ENCODE results near the gene ACBD3.
A peak's percentile ranks its signal among the peaks of the same experiment; 100 is the strongest.

The ACBD3 gene

DNA sequence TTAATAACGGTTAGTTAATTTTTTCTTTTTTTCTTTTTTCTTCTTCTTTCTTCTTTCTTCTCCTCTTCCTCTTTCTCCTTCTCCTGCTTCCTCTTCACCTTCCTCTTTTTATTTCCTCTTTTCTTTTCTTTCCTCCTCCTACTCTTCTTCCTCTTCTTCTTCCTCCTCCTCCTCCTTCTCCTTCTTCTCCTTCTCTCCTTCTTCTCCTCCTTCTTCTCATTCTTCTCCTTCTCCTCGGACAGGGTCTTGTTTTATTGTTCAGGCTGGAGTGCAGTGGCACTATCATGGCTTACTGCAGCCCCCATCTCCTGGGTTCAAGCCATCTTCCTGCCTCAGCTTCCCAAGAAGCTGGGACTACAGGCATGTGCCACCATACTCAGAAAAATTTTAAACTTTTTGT, 13.4 kb upstream of the ACBD3 start:
- no peak for DNase-seq

DNA sequence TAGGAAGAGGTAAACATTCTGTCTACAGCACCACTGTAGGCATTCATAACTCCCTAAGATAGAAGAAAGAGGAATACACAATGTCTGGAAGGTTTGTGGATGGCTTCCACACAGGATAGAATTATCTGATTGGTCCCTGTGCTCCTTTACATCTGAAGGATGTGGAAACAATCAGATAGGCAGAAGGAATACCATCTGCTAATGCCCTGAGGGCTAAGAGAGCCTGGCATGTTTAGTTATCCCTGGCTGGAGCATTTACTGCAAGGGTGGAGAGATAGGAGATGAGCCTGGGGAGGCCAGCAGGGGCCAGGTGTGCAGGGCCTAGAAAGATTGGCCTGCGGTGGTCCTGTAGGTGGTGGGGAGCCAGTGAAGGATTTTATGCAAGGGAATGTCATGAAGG, 8.6 kb upstream of the ACBD3 start:
- DNase-seq, result no peak

DNA sequence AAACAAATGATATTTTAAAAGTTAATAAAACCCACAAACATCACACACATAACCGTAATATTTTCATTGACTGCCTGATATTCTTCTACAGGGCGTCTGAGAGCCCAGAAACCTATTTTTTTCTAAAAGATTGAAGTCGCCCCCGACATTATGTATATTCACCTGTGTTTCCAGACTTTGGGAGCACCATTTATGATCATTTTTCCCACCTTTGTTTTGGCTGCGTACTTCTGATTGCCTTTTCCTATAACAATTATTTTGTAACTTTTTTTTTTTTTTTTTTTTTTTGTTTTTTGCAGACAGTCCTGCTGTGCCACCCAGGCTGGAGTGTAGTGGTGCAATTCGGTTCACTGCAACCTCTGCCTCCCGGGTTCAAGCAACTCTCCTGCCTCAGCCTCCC, 839 bp upstream of the ACBD3 start:
- no peak for DNase-seq

DNA sequence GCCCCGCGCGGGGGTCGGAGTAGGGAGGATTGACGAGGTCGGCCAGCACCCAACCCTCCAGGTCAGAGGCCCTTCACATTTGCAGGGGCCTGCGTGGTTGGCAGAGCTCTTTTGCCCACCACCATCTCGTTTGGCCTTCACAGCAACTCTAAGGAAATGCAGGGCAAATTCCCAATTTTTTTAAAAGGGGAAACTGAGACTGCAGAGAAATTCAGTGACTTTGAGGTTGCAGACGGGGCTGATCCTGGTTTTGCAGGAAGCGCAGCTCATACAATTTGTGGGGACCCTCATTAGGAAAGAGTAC, 430 bp upstream of the ACBD3 start:
- no peak for DNase-seq

DNA sequence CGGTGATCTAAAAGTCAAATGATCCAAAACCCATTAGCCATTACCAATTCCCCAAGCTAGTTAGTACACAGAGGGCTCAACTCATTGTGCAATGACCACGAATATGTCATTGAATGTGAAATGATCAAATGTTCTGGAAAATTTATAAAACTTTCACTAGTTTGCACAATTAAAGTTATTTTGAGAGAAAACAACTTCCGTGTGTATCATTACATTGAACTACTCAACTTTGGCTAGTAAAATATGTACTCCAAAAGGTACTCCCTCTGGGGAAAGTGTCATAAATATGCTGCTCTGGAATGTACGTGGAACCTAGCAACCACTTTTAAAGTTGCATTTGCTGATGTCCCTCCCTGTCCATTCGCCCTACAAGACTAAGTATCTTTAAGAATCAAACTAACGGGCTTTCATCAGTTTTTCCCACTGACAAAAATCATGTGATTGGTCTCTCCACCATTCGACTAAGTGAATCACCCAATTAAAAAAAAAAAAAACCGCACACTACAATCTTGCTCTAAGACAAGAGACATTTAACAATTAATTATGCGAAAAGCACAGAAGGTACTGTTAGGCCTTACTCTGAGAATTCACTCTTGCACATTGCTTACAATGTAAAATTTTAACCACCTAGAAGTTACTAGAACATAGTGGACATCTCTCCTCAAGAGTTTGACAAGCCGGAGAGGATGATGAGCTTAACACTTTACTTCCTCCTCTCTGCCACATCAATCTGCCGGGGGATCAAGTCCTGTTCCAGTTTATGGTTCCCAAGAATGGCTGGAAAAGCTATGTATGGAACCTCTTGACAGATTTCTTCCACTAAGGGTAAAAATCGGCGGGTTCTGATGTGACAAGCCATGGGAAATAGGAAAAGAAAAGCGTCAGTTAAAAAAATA, 1.2 kb downstream of the ACBD3 start:
- no peak for DNase-seq

GRCh38 chr1:226181996-226182714, 4.4 kb downstream of the ACBD3 start:
- no peak for DNase-seq

- DNase-seq, result no peak
These were observed 9.7 kb downstream of the ACBD3 start for GRCh38 chr1:226176870-226177269.

GRCh38 chr1:226172589-226172988, 14.0 kb downstream of the ACBD3 start:
- no peak for DNase-seq

DNA sequence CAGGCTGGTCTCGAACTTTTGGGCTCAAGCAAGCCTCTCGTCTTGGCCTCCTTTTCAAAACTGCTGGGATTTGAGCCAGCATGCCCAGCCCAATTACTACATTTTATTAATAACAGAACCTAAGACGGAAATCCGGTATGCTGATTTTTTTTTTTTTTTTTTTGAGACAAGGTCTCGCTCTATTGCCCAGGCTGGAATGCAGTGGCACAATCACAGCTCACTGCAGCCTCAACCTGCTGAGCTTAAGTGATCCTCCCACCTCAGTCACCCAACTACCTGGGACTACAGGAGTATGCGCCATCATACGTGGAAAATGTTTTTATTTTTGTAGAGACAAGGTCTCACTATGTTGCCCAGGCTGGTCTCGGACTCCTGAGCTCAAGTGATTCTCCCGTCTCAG, 20.2 kb downstream of the ACBD3 start:
- no peak for DNase-seq

DNA sequence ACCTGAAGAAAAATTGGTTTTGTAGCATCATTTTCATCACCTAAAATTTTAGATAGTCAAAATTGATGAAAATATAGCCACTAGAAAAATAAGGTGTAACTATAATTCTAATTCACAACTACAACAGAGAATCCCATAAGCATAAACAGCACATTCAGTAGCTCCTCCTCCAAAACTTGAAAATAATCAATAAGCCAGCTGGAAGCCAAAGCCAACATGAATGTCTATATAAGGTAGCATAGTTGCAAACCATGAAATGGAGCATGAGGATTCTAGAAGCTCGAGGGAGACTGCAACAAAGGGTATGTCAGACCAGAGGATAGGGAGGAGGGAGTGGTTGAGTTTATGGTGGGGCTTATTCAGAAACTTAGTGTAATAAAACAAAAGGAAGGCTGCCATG, 22.4 kb downstream of the ACBD3 start:
- DNase-seq, result no peak

GRCh38 chr1:226162898-226163297, 23.6 kb downstream of the ACBD3 start:
- DNase-seq, result no peak

- DNase-seq, result no peak
These were observed 27.6 kb downstream of the ACBD3 start for GRCh38 chr1:226158983-226159382.

DNA sequence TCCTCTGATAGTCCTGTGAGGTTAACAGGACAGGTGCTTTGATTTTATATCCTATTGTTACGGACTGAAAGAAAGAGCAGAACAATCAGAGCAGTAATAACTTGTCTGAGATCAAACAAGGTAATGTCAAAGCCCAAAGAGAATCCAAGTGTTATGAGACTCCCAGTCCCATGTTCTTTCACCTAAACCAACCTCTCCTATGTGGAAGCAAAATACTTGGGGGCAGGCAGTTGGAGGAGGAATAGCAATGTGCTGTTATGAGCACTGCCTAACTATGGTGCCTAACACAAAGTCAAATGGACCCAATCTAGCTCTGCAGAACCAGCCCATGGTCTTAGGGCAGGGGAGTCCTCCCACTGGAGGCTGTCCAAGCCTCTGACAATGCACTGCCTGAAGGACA, 28.1 kb downstream of the ACBD3 start:
- no peak for DNase-seq

DNA sequence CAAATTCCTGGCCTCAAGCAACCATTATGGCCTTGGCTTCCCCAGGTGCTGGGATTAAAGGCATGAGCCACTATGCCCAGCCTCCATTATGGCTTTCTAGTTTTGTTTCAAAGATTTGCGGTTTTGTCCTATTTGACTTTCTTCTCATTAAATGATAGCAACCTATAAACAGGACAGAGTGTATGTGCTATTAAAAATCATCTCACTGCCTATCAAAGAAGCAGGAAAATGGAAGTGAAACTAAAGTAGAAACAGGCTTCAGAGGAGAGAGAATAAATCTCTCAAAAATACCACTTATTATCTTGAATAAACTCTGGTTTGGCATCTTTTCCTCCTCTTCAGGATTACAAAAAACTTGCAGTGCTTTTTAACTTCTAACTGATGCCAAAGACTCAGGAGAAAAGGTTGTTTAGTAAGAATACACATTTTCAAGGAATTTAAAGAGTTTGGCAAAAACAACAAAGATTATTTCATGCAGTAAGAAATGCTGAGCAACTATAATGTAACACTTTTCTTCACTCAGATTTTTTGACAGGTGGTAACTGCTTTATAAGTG, 28.7 kb downstream of the ACBD3 start:
- DNase-seq, result no peak

GRCh38 chr1:226154593-226154992, 31.9 kb downstream of the ACBD3 start:
- no peak for DNase-seq

GRCh38 chr1:226149806-226150205, 36.7 kb downstream of the ACBD3 start:
- no peak for DNase-seq

- DNase-seq, result no peak
These were observed 38.4 kb downstream of the ACBD3 start for GRCh38 chr1:226148121-226148648.

DNA sequence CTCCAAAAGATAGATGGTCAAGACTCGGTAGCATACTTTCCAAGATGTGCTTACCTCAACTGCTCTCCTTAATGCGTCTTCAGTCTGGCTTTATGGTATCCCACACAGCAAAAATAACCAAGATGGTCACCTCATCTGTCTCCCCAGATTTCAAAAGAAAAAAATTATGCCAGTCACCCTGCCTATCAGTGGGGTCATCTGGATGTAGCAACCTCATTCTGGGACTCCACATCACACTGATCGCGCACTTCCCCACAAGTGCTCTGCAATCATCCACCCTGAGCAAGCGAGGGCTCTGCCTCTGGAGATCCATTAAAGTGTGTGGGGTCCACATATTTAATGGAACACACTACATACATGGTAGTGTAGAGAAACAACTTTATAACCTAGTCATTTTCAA, 42.5 kb downstream of the ACBD3 start:
- no peak for DNase-seq

DNA sequence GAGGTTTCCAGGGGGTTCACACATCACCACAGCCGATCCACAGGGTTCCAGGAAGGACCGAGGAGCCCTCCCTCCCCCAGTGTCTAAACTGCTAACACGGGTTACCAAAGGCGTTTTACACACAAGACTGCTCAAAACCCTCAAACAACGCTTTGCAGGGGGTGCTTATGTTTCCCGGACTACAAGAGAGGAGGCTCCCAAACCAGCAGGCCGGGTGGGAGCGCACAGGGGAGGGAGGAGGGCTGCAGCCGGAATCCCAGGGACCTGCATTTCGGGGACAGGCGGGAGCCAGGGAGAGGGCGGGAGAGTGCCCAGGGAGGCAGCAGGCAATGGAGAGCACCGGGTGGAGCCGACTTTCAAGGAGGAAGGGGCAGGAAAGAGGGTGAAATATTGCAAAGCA, 50.8 kb downstream of the ACBD3 start:
- DNase-seq, result peak; percentile 52

DNA sequence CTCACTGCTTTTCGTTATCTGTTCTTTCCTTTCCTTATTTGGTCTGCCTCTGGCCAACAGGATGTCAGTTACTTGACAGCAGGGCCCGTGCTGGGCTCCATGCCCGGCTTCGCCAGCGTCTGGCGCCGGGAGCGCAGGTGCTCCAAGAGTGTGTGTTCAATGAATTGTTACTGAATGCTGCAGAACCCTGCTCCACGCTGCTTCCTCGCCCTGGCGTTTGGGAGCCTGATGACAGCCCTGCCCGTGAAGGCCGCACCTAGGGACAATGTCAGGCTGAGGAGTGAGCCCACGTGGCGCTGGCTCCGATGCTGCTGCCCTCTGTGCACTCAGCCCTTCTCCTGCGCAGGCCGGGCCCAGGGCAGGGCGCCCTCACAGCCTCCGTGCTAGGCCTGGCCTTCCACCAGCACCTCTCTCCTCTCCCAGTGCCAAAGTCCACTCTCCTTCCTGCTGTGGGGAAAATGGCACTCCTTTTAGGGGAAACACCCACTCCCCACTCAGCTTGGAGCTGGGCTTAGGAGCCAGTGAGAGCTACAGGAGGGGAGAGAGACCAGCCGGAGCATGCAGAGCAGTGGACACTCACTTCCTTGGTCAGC, 51.4 kb downstream of the ACBD3 start:
- DNase-seq, result peak; percentile 49

DNA sequence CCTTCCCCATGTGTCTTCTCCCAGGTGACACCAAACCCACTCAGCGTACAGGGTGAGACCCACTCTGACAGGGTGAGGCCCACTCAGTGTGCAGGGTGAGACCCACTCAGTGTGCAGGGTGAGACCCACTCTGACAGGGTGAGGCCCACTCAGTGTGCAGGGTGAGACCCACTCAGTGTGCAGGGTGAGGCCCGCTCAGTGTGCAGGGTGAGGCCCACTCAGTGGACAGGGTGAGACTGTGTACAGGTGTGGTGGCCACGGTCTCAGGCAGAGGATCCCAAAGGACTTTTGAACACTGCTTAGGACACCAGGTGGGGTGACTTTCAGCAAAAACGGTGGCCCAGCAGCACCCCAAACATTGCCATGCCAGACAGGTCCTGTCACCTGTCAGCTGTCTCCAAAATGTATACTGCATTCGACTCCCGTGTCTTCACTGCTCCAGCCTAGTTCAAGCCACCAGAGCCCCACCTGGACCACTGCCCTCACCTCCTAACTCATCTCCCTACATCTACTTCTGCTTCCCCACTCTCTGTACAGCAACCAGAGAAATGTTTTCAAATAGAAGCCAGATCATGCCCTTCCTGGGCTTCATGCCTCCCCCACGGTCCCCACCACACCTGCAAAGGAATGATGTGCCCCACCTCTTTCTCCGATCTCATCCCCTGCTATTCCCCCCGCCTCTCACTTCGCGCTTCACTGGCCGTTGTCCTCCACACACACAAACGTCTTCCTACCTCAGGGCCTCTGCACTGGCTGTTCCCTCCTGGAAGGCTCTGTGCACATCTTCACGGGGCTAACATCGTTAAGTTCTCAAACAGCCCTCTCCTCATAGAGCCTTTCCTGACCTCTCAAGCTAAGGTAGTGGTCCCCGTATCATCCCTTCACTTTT, 52.1 kb downstream of the ACBD3 start:
- peak; percentile 37 for DNase-seq

- peak; percentile 36 for DNase-seq
These were observed 52.9 kb downstream of the ACBD3 start for GRCh38 chr1:226133504-226134123.

All from islet precursor cell (in vitro differentiated cells).